Loucy (cell line): ENCODE measurements around the gene MOK.

Source experiments
- H2AFZ ChIP-seq: fragments of 200-600 bp; sonication (generic); 2 replicates; pipeline ENCODE4 v1.6.0; 2016; ENCODE audit warnings: antibody characterized with exemption, mild to moderate bottlenecking, low read length, moderate library complexity
- H3F3A ChIP-seq: fragments of 200-600 bp; 2 replicates; pipeline ENCODE4 v1.6.0; 2016; ENCODE audit warnings: antibody characterized with exemption, low read depth, mild to moderate bottlenecking
- H3K27me3 ChIP-seq: fragments of 200-600 bp; sonication (generic); 2 replicates; pipeline ENCODE4 v1.6.1; 2014; ENCODE audit warnings: low read length, mild to moderate bottlenecking; ENCODE audit not compliant: insufficient read depth, poor library complexity, severe bottlenecking
- H3K36me3 ChIP-seq: fragments of 200-600 bp; sonication (generic); 2 replicates; pipeline ENCODE4 v1.6.1; 2016; ENCODE audit warnings: low read length; ENCODE audit not compliant: insufficient read depth
- H3K4me1 ChIP-seq: fragments of 200-600 bp; sonication (generic); 2 replicates; pipeline ENCODE4 v1.5.1; 2014; ENCODE audit warnings: low read length, mild to moderate bottlenecking; ENCODE audit not compliant: insufficient read depth, poor library complexity, severe bottlenecking
- H3K4me2 ChIP-seq: fragments of 200-600 bp; sonication (generic); 2 replicates; pipeline ENCODE4 v1.6.0; 2014; ENCODE audit warnings: antibody characterized with exemption, low read length, low read depth, mild to moderate bottlenecking; ENCODE audit not compliant: poor library complexity, severe bottlenecking
- H3K4me3 ChIP-seq: fragments of 200-600 bp; sonication (generic); 2 replicates; pipeline ENCODE4 v1.5.1; 2014; ENCODE audit warnings: low read length, mild to moderate bottlenecking, mixed read lengths; ENCODE audit not compliant: poor library complexity, severe bottlenecking
- H3K79me2 ChIP-seq: fragments of 200-600 bp; sonication (generic); 2 replicates; pipeline ENCODE4 v1.6.1; 2014; ENCODE audit warnings: low read length; ENCODE audit not compliant: insufficient read depth
- H3K9ac ChIP-seq: fragments of 200-600 bp; sonication (generic); 2 replicates; pipeline ENCODE4 v1.6.0; 2014; ENCODE audit warnings: mild to moderate bottlenecking, low read depth, low read length, moderate library complexity; ENCODE audit not compliant: poor library complexity, severe bottlenecking
- H3K9me2 ChIP-seq: fragments of 200-600 bp; sonication (generic); replicated peaks from 2 replicates; pipeline ENCODE4 v1.6.1; 2016; ENCODE audit warnings: low read depth, low read length, mixed read lengths
- H3K9me3 ChIP-seq: fragments of 200-600 bp; sonication (generic); 2 replicates; pipeline ENCODE4 v1.6.1; 2014; ENCODE audit warnings: mild to moderate bottlenecking, antibody characterized with exemption, low read length, low read depth; ENCODE audit not compliant: insufficient read depth
- H4K20me1 ChIP-seq: fragments of 200-600 bp; sonication (generic); 2 replicates; pipeline ENCODE4 v1.6.0; 2014; ENCODE audit warnings: antibody characterized with exemption, low read length, mild to moderate bottlenecking; ENCODE audit not compliant: insufficient read depth, poor library complexity, severe bottlenecking
- EZH2phosphoT487 ChIP-seq: fragments of 200-600 bp; IDR thresholded peaks from 2 replicates; pipeline ENCODE4 v1.6.1; 2018; ENCODE audit warnings: antibody characterized with exemption, mild to moderate bottlenecking, moderate library complexity, borderline replicate concordance
- TF ChIP-seq, protein P1 (sequence below): fragments of 200-600 bp; sonication (generic); conservative IDR thresholded peaks from 2 replicates; pipeline ENCODE4 v1.5.1; 2014; ENCODE audit warnings: mild to moderate bottlenecking, antibody characterized with exemption, low read length

Gene MOK

DNA sequence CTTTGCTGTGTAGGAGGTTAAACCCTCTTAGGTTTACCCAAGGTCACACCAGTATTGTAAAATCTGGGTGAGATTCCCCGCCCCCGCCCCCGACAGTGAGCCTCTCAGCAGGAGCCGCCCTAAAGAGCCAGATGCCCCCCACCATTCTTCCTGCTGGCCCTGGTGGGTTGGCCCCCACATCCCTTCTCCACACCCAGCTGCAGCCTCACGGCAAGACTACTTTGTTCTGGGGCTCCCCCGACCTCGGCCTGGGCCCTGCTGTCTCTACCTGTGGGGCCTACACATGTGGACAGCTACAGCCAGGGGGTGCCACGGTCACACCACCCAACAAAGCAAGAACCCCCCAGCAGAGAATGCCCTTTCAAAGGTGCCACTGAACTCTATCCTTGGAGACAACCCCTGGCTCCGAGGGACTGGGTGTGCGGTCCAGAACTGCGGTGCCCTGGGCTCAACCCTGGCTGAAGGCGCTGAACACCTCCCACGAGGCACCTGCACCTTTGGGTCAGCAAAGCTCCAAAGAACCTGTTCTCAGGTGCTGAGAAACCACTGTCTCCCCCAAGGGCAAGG, 82.9 kb downstream of the MOK start:
- Histone ChIP-seq H3K27me3 (no peaks in the 10 kb centered on the region), H3F3A (no peaks in the 10 kb centered on the region), H3K4me2 (no peak overlapping the region), H2AFZ (no peak overlapping the region), H3K9ac (no peak overlapping the region), H3K4me1 (no peaks in the 10 kb centered on the region), H3K36me3 (no peaks in the 10 kb centered on the region), H3K4me3 (no peak overlapping the region), H3K9me3 (no peaks in the 10 kb centered on the region), H4K20me1 (no peaks in the 10 kb centered on the region), H3K9me2 (no peaks in the 10 kb centered on the region), H3K79me2 (no peaks in the 10 kb centered on the region)
- TF ChIP-seq, protein P1, sequence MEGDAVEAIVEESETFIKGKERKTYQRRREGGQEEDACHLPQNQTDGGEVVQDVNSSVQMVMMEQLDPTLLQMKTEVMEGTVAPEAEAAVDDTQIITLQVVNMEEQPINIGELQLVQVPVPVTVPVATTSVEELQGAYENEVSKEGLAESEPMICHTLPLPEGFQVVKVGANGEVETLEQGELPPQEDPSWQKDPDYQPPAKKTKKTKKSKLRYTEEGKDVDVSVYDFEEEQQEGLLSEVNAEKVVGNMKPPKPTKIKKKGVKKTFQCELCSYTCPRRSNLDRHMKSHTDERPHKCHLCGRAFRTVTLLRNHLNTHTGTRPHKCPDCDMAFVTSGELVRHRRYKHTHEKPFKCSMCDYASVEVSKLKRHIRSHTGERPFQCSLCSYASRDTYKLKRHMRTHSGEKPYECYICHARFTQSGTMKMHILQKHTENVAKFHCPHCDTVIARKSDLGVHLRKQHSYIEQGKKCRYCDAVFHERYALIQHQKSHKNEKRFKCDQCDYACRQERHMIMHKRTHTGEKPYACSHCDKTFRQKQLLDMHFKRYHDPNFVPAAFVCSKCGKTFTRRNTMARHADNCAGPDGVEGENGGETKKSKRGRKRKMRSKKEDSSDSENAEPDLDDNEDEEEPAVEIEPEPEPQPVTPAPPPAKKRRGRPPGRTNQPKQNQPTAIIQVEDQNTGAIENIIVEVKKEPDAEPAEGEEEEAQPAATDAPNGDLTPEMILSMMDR: no peak
- no peak for TF ChIP-seq EZH2phosphoT487

DNA sequence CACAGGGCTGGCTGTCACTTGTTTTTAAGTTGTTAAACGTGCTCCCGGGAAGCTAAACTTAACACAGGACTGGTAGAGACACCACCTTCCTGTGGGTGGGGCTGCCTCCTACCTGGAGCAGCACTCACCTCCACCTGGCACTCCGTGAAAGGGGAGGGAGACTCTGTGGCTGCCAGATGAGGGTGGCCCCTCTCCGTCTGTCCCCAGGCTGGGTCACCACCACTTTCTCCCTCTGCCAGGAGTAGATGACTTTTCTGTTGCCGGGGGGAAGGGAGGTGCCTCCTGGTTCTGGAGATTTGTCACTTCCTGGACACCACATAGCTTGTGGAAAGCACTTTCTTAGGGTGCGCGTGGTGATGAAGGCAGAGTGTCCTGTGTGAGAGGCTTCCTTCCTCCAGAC, 83.9 kb downstream of the MOK start:
- Histone ChIP-seq H3K79me2 (no peaks in the 10 kb centered on the region), H3K4me2 (no peak overlapping the region), H3K36me3 (no peaks in the 10 kb centered on the region), H3K4me3 (no peak overlapping the region), H4K20me1 (no peaks in the 10 kb centered on the region), H2AFZ (no peak overlapping the region), H3K27me3 (no peaks in the 10 kb centered on the region), H3K9me2 (no peaks in the 10 kb centered on the region), H3F3A (no peaks in the 10 kb centered on the region), H3K4me1 (no peaks in the 10 kb centered on the region), H3K9me3 (no peaks in the 10 kb centered on the region), H3K9ac (no peak overlapping the region)
- no peak for TF ChIP-seq EZH2phosphoT487
- TF ChIP-seq, protein P1: no peak

DNA sequence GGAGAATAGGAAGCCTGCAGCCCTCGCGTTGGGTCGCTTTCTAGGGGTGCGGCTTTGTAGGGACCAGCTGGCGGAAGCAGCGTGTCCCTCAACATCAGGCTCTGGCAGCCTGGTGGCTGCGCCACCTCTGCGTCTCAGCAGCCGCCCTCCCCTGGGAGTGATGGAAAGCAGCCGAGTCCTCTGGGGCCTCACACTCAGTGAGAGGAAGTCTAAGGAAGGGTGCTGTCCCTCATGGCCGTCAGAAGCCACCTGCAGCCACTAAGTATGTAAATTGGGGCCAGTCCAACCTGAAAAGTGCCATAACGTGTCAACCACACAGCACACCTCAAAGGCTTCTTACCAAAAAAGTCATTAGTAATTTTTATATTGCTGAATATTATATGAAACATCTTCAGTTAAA, 84.9 kb downstream of the MOK start:
- H3F3A ChIP-seq: no peaks in the 10 kb centered on the region
- H4K20me1 ChIP-seq: no peaks in the 10 kb centered on the region
- TF ChIP-seq, protein P1: no peak
- no peak for TF ChIP-seq EZH2phosphoT487
- H3K9me2 ChIP-seq: no peaks in the 10 kb centered on the region
- H2AFZ ChIP-seq: no peak overlapping the region
- no peak overlapping the region for H3K4me2 ChIP-seq
- no peaks in the 10 kb centered on the region for H3K4me1 ChIP-seq
- H3K9me3 ChIP-seq: no peaks in the 10 kb centered on the region
- H3K36me3 ChIP-seq: no peaks in the 10 kb centered on the region
- H3K27me3 ChIP-seq: no peaks in the 10 kb centered on the region
- H3K4me3 ChIP-seq: no peak overlapping the region
- no peak overlapping the region for H3K9ac ChIP-seq
- H3K79me2 ChIP-seq: no peaks in the 10 kb centered on the region
